HG03432 (cell line): Measurements from ENCODE around the gene FBL.

Experiments used
- ATAC-seq: cut with Tn5 transposase; IDR thresholded peaks from one replicate; pipeline ENCODE4 v1.9.1; 2021; ENCODE audit warnings: mild to moderate bottlenecking, moderate library complexity; ENCODE audit not compliant: unreplicated experiment

FBL gene

DNA sequence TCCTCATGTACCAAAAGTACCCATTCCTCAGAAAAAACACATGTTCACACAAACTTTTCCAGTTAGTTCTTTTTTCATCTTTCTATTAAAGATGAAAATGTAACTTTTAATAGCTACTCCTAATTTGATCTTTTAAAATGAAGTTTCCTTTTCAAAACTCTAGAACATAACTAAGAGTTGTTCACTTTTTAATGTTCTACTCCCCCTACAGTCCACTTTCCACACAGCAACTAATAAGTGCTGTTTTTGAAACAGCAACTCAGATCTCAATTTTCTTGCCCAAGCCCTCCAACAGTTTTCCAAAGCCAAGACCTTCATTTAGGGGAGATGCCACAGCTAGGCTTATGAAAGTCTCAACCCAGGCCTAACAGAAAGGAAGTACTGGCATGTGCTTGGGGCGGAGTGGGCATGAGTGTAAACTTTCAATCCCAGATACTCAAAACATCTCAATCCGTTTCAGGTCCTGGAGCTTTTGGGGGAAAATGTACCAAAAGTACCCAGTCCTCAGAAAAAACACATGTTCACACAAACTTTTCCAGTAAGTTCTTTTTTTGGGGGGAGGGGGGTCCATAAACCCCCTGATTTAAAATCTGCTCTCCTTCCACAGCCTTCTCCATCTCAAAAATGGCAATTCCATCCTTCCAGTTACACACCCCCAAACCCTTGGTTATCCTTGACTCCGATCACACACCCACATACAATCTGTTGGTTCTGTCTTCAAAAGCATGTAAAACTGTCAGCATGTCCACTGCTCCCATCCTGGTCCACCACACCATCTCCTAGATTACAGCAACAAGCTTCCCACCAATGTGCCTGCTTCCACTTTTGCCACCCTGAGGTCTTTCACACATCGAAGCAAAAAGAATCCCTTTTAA is 2.0 kb downstream of the FBL start:
- ATAC-seq = no peak

DNA sequence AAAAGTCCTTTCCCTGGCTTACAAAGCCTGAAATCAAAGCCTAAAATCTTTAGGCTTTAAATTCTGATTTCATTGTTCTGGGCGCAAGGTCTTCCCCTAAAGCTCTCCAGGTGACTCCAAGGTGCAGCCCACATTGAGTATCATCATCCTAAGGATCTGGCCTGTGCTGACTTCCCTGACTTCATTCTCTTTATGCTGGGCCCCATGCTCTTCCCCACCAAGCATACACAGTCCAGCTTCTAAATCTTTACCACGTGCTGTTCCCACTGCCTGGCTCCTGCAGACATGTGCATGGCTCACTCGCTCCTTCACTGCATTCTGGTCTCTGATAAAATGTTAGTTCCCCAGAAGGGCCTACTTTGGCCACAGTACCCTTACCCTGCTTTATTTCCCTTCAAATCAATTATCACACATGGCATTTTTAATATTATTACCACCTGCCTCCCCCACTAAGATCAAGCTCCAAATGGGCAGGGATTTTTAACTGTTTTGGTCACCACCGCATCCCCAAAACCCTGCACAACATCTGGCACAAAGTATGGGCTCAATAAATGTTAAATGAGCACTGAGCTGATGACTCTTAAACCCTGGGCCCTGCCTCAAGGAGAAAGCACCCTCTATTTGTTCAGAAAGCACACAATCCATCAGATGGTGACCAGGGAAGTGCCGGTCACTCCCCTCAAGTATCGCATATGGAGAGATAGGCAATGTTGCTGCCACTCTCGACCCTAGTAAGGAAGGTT is 3.3 kb downstream of the FBL start:
- ATAC-seq = no peak

DNA sequence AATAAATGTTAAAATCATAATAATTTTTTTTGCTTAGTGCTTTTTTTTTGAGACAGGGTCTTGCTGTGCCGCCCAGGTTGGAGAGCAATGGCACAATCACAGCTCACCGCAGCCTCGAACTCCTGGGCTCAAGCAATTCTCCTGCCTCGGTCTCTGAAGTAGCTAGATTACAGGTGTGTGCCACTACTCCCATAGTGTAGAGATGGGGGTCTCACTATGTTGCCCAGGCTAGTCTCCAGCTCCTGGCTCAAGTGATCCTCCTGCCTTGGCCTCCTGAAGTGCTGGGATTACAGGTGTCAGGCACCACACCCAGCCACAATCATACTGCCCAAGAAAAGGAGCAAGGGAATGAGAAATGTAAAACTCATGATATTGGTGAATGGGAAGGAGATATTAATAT is 5.1 kb downstream of the FBL start:
- no peak for ATAC-seq

DNA sequence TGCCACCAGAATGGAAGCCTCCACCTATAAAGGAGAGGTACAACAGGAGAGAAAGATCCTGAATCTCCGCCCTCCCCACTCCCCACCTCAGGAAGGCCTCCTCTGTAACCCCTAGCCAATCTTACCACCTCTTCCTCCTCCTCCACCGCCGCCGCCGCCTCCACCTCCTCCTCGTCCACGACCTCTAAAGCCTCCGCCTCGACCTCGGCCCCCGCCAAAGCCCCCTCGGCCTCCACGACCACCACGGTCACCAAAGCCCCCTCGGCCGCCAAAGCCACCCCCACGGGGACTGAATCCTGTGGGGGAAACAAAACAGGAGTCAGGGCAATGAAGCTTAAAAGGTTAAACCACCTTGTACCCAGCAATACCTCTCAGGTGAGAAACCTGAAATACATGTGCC is 5.7 kb downstream of the FBL start:
- no peak for ATAC-seq

DNA sequence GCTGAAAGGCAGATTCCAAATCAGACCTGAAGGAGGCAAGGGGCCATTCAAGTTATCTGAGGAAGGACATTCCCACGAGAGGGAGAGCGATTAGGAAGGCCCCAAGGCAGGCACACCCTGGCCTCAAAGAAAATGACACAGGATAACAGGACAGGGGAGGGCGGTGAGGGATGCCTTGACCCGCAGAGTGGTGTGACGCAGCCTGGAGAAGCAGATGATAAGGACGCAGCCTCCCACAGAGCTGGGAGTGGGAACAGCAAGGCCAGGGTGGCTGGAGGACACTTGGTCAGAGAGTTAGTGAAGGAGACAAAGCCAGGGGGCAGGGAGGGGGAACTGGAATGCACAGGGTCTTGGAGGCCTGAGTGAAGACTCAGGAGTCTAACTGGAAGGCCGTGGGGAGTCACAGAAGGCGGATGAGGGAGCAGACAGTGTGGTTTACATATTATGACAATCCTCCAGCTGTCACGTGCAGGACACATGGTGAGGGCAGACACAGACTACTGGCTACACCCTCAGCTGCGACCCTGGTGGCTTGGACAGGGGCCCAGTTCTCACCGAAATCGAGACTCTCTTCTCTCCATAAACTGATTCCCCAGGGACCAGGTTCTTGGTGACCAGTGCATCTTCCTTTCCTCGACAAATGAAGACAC is 6.4 kb downstream of the FBL start:
- no peak for ATAC-seq

DNA sequence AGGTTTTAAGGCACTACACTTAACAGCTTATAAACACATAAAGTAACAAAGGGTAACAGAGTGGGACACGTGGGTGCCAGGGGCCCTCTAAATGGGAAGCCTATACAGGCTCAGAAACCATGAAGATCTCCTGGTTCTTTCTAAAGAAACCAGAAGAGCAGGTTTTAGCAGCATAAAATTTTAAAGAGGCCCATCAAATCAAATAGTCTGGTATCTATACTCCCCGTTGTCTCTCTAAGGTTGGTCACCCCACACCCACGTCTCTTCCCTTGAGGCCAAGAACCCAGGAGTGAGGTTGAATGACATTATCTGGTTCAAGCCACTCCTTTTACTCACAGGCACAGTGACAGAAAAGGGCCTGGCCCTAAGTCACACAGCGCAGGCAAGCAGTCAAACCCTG is 7.6 kb downstream of the FBL start:
- ATAC-seq = no peak

DNA sequence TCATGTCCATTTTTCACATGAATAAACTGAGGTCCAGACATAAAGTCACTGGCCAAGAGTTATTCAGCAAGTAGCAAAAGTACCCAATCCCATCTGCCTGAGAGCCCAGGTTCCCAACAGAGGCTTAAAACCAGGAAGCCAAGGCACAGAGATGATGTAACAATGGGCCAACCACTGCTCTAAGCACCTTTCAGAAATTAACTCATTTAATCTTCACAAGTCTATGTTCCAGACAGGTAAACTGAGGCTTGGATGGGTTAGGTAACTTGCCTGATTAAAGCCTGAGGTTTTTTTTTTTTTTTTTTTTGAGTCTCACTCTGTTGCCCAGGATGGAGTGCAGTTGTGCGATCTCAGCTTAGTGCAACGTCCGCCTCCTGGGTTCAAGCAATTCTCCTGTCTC is 8.2 kb downstream of the FBL start:
- ATAC-seq = no peak

DNA sequence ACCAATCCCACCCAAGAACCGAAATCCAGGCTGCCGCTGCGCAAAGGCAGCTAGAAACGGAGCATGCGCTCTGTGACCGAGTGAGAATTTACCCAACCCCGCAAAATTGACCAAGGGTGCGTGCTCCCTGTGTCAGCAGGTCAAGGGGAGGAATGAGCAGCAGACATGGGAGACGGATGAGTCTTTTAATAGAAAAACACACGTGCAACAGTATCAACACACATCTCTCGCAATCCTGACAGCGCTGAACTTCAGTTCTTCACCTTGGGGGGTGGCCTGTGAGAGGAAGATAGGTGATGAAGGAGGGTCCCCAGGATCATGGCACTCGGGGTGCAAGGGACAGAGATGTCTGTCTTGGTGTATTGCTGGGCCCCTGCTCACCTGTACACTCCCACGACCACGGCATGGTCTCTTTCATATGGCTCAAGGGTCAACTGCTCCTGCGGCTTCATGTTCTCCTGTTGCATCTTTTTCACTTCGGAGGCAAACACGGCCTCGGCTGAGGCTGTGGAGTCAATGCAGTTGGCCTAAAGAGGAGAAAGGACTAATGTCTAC is 11.8 kb downstream of the FBL start:
- no peak for ATAC-seq

DNA sequence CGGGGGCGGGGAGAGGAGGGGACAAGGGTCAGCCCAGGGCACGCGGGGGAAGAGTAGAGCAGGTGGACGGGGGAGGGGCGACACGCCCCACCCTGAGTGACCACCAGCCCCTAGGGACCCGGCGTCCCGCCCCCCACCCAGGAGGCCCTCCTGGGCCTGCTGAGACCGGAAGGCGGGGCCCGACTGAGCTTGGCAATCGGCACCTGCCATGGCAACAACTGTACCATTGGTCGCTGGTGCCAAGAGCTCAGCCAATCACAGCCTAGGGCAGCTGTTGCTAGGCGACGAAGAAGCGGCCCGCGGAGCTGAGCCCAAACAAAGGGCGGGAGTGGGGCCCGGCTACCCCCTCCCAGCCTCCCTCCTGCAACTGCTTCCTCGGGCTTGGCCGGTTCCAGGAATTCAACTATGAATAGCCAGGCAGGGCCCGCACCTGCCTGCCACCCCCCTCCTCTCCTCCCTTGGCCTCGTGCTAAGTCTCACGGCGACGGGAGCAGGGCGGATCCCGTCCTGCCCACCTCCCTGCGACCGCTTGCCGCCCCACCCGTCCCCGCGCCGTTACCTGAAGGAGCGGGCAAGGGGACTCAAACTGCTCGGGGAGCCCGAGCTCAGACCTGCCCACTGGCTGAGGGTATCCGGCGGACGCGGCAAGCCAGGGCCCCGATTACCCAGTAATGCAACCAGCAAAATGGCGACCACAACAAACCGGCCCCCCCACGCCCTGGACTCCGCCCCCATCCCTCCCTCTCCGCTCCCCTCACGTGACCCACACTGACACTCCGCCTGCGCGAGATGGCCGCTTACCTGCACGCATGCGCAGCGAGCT is 12.5 kb downstream of the FBL start, which contains the start of gene DYRK1B:
Gene DYRK1B (minus strand): TSS at position 699 of the 823 bp plus-strand sequence. CDS start 2,295 bp downstream, outside the sequence.
- peak; percentile 83 for ATAC-seq

DNA sequence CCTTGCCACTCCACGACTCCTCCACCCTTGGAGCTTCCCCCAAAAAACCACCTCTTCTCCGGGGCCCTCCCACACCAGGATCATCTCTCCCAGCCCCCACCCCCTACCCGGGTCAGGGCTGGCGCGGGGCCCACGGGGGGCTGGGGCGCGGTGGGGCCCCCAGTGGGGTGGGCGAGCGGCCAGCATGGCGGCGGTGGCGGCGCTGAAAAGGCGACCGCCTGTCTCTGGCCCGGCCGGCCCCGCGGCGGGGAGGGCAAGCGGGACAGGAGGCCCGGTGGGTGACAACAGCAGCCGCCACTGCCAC is 13.1 kb downstream of the FBL start:
- ATAC-seq = no peak

DNA sequence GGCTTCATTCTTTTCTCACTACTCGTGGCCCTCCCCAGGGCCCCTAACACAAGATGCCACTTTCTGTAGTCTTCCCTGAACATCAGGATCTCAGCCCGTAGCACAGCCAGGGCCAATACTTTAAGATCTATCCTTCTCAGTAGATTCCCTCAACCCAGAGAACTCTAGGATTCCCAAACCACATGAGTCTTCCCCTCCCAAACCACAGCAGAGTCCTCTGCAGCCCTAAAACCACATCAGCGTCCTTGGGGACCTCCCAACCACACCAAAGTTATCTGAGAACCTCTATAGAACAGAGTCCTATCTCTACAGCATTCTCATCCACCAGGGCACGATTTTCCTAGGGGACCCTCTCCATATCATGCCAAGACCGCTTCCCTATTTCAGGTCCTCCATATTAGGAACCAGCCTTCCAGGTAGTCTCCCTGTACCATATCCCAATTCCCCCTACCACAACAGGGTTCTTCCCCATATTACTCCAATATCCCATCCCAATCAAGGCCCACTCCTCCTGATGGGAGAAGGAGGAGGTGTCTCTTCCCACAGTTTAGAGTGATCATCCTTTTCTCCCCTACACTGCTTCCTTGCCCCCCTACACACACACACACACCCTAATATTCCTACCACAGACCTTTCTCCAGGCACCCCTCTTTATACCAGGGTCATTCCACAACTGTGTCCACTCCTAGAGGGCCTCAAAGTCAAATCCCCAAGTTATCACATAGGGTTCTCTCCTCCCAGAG is 13.7 kb downstream of the FBL start:
- ATAC-seq = no peak

DNA sequence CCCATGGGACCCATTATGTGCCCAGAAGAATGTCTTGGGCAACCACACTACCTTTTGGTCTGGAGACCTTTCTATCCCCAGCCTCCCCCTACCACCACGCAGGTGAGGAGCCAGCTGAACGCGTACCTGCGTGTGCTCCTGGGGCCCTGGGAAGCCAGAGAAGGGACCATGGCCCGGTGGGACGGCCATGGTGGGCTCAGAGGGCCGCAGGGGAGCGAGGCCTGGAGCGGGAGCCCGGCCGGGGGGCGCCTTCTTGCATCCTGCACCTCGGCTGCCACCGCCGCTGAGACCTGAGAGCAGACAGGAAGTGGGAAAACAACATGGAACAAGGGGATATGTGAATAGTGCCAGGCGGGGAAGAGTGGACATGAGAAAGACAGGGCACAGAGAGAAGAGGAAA is 14.5 kb downstream of the FBL start:
- ATAC-seq = no peak

DNA sequence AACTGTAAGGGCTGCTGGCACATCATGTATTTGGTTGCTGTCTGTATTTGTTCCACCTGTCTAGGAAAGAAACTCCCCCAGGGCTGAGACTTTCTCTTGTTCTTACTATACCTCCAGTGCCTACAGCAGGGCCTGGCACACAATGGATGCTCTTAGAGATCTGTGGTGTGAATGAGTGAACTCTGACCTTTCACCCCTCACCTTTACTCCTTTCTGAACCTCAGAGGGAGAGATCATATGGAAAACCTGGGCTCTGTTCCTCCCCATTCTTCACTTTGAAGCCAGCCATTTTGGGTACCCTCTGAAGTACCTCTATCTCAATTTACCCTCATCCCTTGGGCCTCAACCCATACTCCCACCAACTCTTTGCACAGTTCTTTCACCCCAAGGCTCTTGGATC is 15.3 kb downstream of the FBL start:
- no peak for ATAC-seq

DNA sequence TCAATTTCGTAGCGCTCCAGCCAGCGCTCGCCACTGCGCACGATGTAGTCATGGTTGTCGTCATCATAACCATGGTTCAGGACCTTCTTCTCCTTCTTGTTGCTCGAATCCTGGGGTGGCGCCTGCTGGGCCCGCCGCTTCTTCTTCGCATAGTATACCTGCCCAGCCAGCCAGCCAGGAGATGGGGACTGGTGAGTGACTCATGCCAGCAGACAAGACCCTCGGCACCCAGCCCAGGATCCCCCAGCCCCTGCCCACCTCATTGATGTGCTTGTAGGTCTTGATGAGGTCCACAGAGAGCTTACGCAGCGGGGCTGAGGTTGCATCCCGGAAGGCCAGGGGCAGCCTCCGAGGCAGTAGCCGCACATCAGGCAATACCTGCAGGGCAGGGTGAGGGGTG is 15.8 kb downstream of the FBL start:
- ATAC-seq = no peak

DNA sequence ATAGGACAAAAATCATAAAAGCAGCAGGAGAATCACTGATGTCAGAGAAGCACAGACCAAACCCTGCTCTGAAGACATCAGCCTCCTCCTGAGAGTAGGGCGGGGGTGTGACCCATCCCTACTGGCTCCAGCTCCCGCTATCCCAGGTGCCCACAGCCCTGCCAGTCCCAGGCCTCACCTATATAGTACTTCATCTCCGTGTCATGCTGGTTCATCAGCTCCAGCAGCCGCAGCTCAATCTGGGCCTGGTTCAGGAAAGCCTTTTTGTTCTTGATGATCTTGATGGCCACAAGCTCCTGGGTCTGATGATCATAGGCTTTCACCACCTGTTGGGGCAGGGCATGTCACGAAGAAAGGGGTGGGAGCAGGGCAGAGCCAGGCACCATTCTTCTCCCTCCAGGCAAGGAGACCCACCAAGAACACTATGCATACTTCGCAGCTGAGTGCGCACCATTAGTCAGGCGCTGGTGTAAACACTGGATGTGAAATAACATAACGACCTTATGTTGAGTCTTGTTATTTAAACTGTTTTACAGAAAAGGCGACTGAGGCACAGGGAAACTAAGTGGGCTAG is 16.4 kb downstream of the FBL start:
- ATAC-seq = no peak

DNA sequence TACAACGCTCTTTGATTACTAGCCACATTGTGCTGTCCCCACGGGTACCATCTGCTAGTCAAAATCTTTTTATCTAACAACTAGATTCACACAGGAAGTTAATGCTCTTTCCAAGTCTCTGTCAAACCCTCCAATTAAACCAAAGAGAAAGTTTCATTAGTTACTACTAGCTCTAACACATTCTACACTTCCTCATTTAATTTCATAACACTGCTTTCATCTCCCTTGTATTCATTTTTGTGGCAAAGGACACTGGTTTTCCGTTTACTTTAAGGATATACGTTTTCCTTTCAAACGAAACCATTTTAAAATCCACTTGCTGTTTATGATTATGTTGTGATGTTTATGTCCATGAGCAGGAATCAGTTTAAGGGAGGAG is 17.5 kb downstream of the FBL start:
- ATAC-seq = no peak

DNA sequence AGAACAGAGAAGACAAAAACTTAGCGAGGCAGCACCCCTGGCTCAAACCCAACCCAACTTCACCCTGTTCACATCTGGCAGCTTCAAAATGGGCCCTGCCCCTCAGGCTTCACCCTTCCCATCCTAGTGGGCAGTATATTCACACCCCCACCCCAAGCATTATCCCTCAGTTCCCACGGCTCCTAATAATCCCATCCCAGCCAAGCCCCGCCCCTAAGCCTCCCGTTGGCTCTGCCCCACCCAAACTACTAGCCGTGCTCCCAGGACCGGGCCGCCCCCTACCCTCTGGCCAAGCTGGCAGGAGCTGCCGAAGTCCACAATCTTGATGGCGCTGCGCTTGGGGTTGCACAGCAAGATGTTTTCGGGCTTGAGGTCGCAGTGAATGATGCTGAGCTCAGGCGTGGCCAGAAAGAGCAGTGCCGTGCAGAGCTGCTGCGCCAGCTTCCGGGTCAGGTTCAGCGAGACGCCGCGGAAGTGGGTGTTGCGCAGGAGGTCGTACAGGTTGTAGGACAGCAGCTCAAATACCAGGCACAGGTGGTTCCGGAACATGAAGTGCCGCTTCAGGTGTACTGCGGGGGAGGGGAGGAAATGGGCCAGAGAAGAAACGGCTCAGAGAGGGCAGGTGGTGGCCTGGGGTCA is 18.0 kb downstream of the FBL start:
- no peak for ATAC-seq

DNA sequence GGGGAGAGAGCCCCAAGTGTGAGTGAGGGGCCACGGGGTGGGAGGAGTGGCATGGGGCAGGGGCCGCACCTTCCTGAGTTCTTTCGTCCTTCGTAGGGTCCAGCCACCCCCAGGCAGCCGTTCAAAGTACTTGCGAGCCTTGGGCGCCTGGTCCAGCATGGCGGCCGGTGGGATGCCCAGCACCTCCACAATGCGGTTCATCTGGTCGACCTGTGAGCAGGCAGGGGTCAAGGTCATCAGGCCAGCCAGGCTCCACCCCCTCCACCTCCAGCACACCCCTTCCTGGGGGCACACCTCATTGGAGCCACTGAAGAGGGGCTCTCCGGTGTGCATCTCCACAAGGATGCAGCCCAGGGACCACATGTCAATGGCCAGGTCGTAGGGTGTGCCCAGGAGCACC is 19.0 kb downstream of the FBL start:
- no peak for ATAC-seq

DNA sequence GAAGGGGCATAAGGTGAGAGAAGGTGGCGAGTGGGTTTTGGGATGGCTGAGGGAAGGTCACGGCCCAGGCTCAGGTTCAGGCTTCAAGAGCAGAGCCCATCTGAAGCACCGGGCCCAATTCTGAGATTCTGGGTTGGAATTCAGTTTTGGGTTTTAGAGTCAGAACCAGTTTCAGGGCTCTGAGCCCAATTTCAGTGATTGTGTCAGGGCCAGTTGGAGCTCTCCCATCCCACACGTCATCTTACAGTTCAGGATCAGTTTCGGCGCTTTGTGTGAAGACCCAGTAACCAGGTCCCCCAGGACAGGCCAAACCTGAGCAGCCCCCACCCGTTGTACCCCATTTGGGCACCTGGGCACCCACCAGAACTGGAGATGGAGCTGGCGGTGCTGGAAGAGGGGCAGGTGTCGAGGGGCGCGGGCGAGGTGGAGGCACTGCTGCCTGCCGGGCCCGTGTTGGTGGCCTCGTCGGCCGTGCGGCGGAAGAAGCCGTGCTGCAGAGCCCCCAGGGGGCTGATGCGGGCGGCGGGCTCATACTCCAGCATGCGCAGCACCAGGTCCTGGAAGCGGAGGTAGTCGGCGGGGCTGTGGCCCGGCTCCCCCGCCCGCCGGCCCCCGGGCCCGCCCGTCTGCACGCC is 19.8 kb downstream of the FBL start:
- ATAC-seq = no peak
